ENCODE data around the gene TBX4. TPM values are rescaled to one million over a fixed set of nuclear protein-coding genes. Genes with fewer than 3 reads are reported as not detected.

TBX4 gene
- polyA plus RNA-seq, 1 donor (not counting 4 experiments of a cell fraction or from before 2014, with no cell fraction given), result 0.04 TPM

GRCh38 chr17:61458421-61459141 lies 6.4 kb downstream of the TBX4 start:
- TF ChIP-seq CTCF (optimal IDR thresholded peaks at IDR 0.05 in 1 of 3, IDR thresholded peaks at IDR 0.05 in 1 of 3, conservative IDR thresholded peaks at IDR 0.05 in 1 of 3; ENCODE audit: extremely low read depth in 1 of 3, insufficient read depth in 2 of 3, low read length in 3 of 3), result no peak
- TF ChIP-seq EZH2 (IDR thresholded peaks at IDR 0.05; ENCODE audit: low read length), result no peak
- H3K79me2 ChIP-seq (ENCODE audit: control insufficient read depth, insufficient read depth, low read length), result no peaks in the 10 kb centered on the region
- peaks cover 65% of the 10 kb centered on the region for H3K27me3 ChIP-seq (ENCODE audit: control insufficient read depth, extremely low read depth, insufficient read depth, low read length)
- FAIRE-seq, result no peak
- no peak overlapping the region for H3K27ac ChIP-seq (ENCODE audit: control insufficient read depth, insufficient read depth, low read length)
- no peak for DNase-seq (ENCODE audit: low read depth, low spot score)
- no peaks in the 10 kb centered on the region for H3K4me1 ChIP-seq (ENCODE audit: control insufficient read depth, extremely low read depth, insufficient read depth, low read length)
- H4K20me1 ChIP-seq (ENCODE audit: control insufficient read depth, extremely low read depth, insufficient read depth, low read length), result no peaks in the 10 kb centered on the region
- H3K9me3 ChIP-seq (ENCODE audit: control insufficient read depth, low read depth, low read length), result no peaks in the 10 kb centered on the region
- dilution Hi-C loops (cut with MboI; ENCODE audit: extremely low pct_ligation_motif_present, low sequenced_read_pairs), result no loop called here
- no peak overlapping the region for H3K4me3 ChIP-seq (ENCODE audit: control insufficient read depth in 2 of 3, extremely low read depth in 1 of 3, insufficient read depth in 2 of 3, low read depth in 1 of 3, low read length in 3 of 3)
- H3K4me2 ChIP-seq (ENCODE audit: control insufficient read depth, extremely low read depth, insufficient read depth, low read depth, low read length), result no peak overlapping the region
- no peaks in the 10 kb centered on the region for H3K36me3 ChIP-seq (ENCODE audit: control insufficient read depth in 2 of 2, extremely low read depth in 1 of 2, insufficient read depth in 2 of 2, low read length in 2 of 2)
- no peak overlapping the region for H2AFZ ChIP-seq (ENCODE audit: control insufficient read depth, low read length)
- H3K9ac ChIP-seq (ENCODE audit: control insufficient read depth, extremely low read depth, insufficient read depth, low read length), result no peak overlapping the region
- no peaks in the 10 kb centered on the region for H3K9me1 ChIP-seq (ENCODE audit: control insufficient read depth, extremely low read depth, insufficient read depth, low read length)

- FAIRE-seq, result no peak
- dilution Hi-C loops (cut with MboI; ENCODE audit: extremely low pct_ligation_motif_present, low sequenced_read_pairs), result no loop called here
- no peak overlapping the region for H3K4me3 ChIP-seq (ENCODE audit: control insufficient read depth in 2 of 3, extremely low read depth in 1 of 3, insufficient read depth in 2 of 3, low read depth in 1 of 3, low read length in 3 of 3)
- no peaks in the 10 kb centered on the region for H3K9me1 ChIP-seq (ENCODE audit: control insufficient read depth, extremely low read depth, insufficient read depth, low read length)
- H3K36me3 ChIP-seq (ENCODE audit: control insufficient read depth in 2 of 2, extremely low read depth in 1 of 2, insufficient read depth in 2 of 2, low read length in 2 of 2), result no peaks in the 10 kb centered on the region
- no peaks in the 10 kb centered on the region for H3K4me1 ChIP-seq (ENCODE audit: control insufficient read depth, extremely low read depth, insufficient read depth, low read length)
- no peak for TF ChIP-seq EZH2 (IDR thresholded peaks at IDR 0.05; ENCODE audit: low read length)
- no peak for TF ChIP-seq CTCF (optimal IDR thresholded peaks at IDR 0.05 in 1 of 3, IDR thresholded peaks at IDR 0.05 in 1 of 3, conservative IDR thresholded peaks at IDR 0.05 in 1 of 3; ENCODE audit: extremely low read depth in 1 of 3, insufficient read depth in 2 of 3, low read length in 3 of 3)
- H3K27me3 ChIP-seq (ENCODE audit: control insufficient read depth, extremely low read depth, insufficient read depth, low read length), result peaks cover 60% of the 10 kb centered on the region
- H3K4me2 ChIP-seq (ENCODE audit: control insufficient read depth, extremely low read depth, insufficient read depth, low read depth, low read length), result no peak overlapping the region
- H2AFZ ChIP-seq (ENCODE audit: control insufficient read depth, low read length), result no peak overlapping the region
- no peak for DNase-seq (ENCODE audit: low read depth, low spot score)
- no peaks in the 10 kb centered on the region for H3K9me3 ChIP-seq (ENCODE audit: control insufficient read depth, low read depth, low read length)
- no peaks in the 10 kb centered on the region for H3K79me2 ChIP-seq (ENCODE audit: control insufficient read depth, insufficient read depth, low read length)
- no peaks in the 10 kb centered on the region for H4K20me1 ChIP-seq (ENCODE audit: control insufficient read depth, extremely low read depth, insufficient read depth, low read length)
- H3K9ac ChIP-seq (ENCODE audit: control insufficient read depth, extremely low read depth, insufficient read depth, low read length), result no peak overlapping the region
- no peak overlapping the region for H3K27ac ChIP-seq (ENCODE audit: control insufficient read depth, insufficient read depth, low read length)
Observed at GRCh38 chr17:61459142-61459809, 7.1 kb downstream of the TBX4 start.
